Measurements from ENCODE around the gene GABRP. TPM values are rescaled to one million over a fixed set of nuclear protein-coding genes. Genes with fewer than 3 reads are reported as not detected.

Gene GABRP
- total RNA-seq, 2 donors from 2014 or later, result 4.8 to 5.5 TPM

DNA sequence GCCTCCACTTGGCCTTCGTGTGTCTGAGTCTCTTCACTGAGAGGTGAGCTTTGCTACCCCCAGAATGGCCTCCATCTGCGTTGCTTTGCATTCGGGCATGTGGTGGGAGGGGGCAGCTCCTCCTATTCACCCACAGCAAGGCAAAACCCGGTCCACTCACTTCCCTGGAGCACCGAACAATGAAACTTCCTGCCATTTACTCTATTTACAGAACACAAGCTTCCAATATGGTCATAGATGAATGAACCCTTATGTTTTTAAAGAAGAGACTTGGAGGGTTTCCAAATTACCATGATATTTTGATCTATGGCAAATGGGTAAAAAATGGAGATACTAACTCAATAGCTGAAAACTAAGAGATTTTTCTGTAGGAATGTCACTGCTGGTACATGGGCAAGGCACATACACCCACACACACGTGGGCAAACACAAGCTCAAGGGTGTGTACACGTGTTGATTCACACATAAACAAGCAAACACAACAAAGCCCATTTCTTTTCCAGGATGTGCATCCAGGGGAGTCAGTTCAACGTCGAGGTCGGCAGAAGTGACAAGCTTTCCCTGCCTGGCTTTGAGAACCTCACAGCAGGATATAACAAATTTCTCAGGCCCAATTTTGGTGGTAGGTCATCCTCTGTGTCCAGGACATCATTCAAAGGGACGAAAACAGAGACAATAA is 5.2 kb downstream of the GABRP start:
- no peaks in the 10 kb centered on the region for H3K9me3 ChIP-seq
- no peak overlapping the region for H3K4me3 ChIP-seq
- WGBS, result 66% methylated on average over 11 of the region's 11 CpGs
- no peaks in the 10 kb centered on the region for H3K27me3 ChIP-seq (replicated peaks; ENCODE audit: insufficient read depth)
- no peak for TF ChIP-seq POLR2A (IDR thresholded peaks at IDR 0.05)
- TF ChIP-seq, protein P1, sequence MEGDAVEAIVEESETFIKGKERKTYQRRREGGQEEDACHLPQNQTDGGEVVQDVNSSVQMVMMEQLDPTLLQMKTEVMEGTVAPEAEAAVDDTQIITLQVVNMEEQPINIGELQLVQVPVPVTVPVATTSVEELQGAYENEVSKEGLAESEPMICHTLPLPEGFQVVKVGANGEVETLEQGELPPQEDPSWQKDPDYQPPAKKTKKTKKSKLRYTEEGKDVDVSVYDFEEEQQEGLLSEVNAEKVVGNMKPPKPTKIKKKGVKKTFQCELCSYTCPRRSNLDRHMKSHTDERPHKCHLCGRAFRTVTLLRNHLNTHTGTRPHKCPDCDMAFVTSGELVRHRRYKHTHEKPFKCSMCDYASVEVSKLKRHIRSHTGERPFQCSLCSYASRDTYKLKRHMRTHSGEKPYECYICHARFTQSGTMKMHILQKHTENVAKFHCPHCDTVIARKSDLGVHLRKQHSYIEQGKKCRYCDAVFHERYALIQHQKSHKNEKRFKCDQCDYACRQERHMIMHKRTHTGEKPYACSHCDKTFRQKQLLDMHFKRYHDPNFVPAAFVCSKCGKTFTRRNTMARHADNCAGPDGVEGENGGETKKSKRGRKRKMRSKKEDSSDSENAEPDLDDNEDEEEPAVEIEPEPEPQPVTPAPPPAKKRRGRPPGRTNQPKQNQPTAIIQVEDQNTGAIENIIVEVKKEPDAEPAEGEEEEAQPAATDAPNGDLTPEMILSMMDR (IDR thresholded peaks at IDR 0.05), result no peak
- TF ChIP-seq POLR2AphosphoS5 (IDR thresholded peaks at IDR 0.05), result no peak
- no peak overlapping the region for H3K27ac ChIP-seq
- H3K4me1 ChIP-seq (replicated peaks), result no peaks in the 10 kb centered on the region
- intact Hi-C loops (cut with DNase I), result no loop called here
- DNase-seq (ENCODE audit: low spot score), result no peak
- no peaks in the 10 kb centered on the region for H3K36me3 ChIP-seq

DNA sequence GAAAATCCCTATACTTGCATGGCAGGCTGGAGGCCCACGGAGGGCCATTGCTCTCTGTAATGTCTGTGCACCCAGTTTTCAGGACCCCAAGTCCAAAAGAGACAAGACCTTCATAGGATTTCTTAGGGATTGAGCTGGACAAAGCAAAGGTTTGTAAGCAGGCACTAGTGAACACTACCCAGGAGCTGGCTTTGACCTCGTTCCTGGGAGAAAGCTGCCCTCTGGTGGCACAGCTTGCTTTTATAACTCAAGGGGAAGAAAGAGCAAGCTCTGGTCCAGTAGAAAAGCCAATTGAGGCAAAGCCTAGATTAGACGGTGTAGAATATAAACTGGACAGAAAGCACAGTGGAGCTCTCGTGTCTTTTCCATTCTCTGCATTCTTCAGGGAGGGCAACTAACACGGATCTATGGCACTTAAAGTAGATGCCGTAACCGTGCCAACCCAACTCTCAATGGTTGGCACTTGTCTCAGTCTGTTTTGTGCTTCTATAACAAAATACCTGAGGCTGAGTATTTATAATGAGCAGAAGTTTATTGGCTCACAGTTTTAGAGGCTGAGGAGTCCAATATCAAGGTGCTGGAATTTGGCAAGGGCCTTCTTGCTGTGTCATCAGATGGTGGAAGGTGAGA is 7.9 kb downstream of the GABRP start:
- peak; percentile 78 for DNase-seq (ENCODE audit: low spot score)
- H3K9me3 ChIP-seq, result no peaks in the 10 kb centered on the region
- WGBS, result 34% methylated on average over 7 of the region's 7 CpGs
- H3K4me1 ChIP-seq (replicated peaks), result no peaks in the 10 kb centered on the region
- no peak overlapping the region for H3K4me3 ChIP-seq
- H3K36me3 ChIP-seq, result no peaks in the 10 kb centered on the region
- intact Hi-C loops (cut with DNase I), result loop anchor here (2.0 to 5.0 kb wide), 2 partner anchors 47 to 154 kb away; no protein-coding TSS in a partner anchor
- H3K27ac ChIP-seq, result no peak overlapping the region
- no peaks in the 10 kb centered on the region for H3K27me3 ChIP-seq (replicated peaks; ENCODE audit: insufficient read depth)
- TF ChIP-seq POLR2AphosphoS5 (IDR thresholded peaks at IDR 0.05) (no peak), POLR2A (IDR thresholded peaks at IDR 0.05) (no peak)
- TF ChIP-seq, protein P1 (IDR thresholded peaks at IDR 0.05), result peak; percentile 28 to 80 (median 72)

DNA sequence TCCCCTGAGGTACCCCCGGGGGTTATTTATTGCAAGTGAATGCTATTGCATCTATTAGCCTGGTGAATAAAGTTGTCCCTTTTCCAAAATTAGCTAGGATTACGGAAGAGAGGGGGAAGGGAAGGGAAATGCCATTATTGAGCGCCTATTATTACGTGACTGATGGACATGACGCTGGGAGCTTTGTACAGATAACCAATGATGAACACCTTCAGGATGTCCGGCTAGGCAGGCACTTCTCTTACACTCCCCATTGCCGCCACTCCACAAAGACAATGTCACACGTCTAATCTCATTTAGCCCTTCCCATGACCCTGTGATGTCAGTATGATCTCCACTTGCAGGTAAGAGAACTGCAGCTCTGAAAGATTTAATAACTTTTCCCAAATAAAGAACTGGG is 9.4 kb downstream of the GABRP start:
- Histone ChIP-seq H3K9me3 (no peaks in the 10 kb centered on the region), H3K36me3 (no peaks in the 10 kb centered on the region), H3K27ac (no peak overlapping the region), H3K27me3 (replicated peaks; ENCODE audit: insufficient read depth) (no peaks in the 10 kb centered on the region), H3K4me3 (no peak overlapping the region), H3K4me1 (replicated peaks) (no peaks in the 10 kb centered on the region)
- TF ChIP-seq, protein P1 (IDR thresholded peaks at IDR 0.05), result no peak
- TF ChIP-seq POLR2AphosphoS5 (IDR thresholded peaks at IDR 0.05), result no peak
- TF ChIP-seq POLR2A (IDR thresholded peaks at IDR 0.05), result no peak
- DNase-seq (ENCODE audit: low spot score), result no peak
- WGBS, result 88% methylated on average over 8 of the region's 8 CpGs
- intact Hi-C loops (cut with DNase I), result loop anchor here (5.0 kb wide), 1 partner anchor 156 kb away; no protein-coding TSS in a partner anchor

DNA sequence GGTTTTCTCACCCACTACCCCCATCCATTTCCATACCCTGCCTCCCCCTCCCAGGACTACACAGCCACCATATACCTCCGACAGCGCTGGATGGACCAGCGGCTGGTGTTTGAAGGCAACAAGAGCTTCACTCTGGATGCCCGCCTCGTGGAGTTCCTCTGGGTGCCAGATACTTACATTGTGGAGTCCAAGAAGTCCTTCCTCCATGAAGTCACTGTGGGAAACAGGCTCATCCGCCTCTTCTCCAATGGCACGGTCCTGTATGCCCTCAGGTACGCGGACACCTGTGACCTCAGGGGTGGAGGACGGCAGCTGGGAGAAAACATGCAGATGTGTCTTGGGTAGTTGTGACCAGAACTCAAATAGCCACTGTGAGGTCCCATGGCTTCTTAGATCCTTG is 11.6 kb downstream of the GABRP start:
- H3K9me3 ChIP-seq, result no peaks in the 10 kb centered on the region

More for the DNA sequence above, 11.6 kb downstream of the GABRP start:
- no peaks in the 10 kb centered on the region for H3K4me1 ChIP-seq (replicated peaks)
- TF ChIP-seq POLR2AphosphoS5 (IDR thresholded peaks at IDR 0.05) (no peak), POLR2A (IDR thresholded peaks at IDR 0.05) (no peak)
- TF ChIP-seq, protein P1 (IDR thresholded peaks at IDR 0.05), result no peak
- DNase-seq (ENCODE audit: low spot score), result no peak
- intact Hi-C loops (cut with DNase I), result no loop called here
- WGBS, result 93% methylated on average over 10 of the region's 10 CpGs
- no peak overlapping the region for H3K27ac ChIP-seq
- no peaks in the 10 kb centered on the region for H3K27me3 ChIP-seq (replicated peaks; ENCODE audit: insufficient read depth)
- H3K36me3 ChIP-seq, result no peaks in the 10 kb centered on the region
- no peak overlapping the region for H3K4me3 ChIP-seq

Data from prostate gland (tissue), 2 donors.